HG02610 (cell line): Measurements from ENCODE around the gene GRID2.
"Not testable (repeated sequence)": the region's sequence is repeated elsewhere in the genome, so short reads cannot be mapped to it uniquely, and the experiment has no call there.

Source experiments
- ATAC-seq: cut with Tn5 transposase; IDR thresholded peaks from one replicate; pipeline ENCODE4 v1.9.1; 2021; ENCODE audit warnings: mild to moderate bottlenecking, moderate library complexity; ENCODE audit not compliant: unreplicated experiment

Gene GRID2

GRCh38 chr4:93646233-93646930, 1342.6 kb downstream of the GRID2 start:
- no peak for ATAC-seq

- ATAC-seq = no peak
These were observed 1344.5 kb downstream of the GRID2 start for GRCh38 chr4:93648258-93648657.

- no peak for ATAC-seq
These were observed 1346.1 kb downstream of the GRID2 start for GRCh38 chr4:93649828-93650227.

- no peak for ATAC-seq
These were observed 1350.4 kb downstream of the GRID2 start for GRCh38 chr4:93654211-93654610.

- peak; percentile 98 for ATAC-seq
These were observed 1353.8 kb downstream of the GRID2 start for GRCh38 chr4:93657527-93657926.

GRCh38 chr4:93658443-93658842, 1354.7 kb downstream of the GRID2 start:
- ATAC-seq = no peak

GRCh38 chr4:93659629-93660028, 1355.9 kb downstream of the GRID2 start:
- ATAC-seq = no peak

- ATAC-seq = no peak
These were observed 1356.3 kb downstream of the GRID2 start for GRCh38 chr4:93660036-93660435.

GRCh38 chr4:93670434-93670833, 1366.7 kb downstream of the GRID2 start:
- no peak for ATAC-seq

- ATAC-seq = peak; percentile 45
These were observed 1367.3 kb downstream of the GRID2 start for GRCh38 chr4:93671093-93671492.

- not testable (repeated sequence) for ATAC-seq
These were observed 1373.2 kb downstream of the GRID2 start for GRCh38 chr4:93676937-93677336.

- ATAC-seq = no peak
These were observed 1380.8 kb downstream of the GRID2 start for GRCh38 chr4:93684571-93684970.

GRCh38 chr4:93687304-93687703, 1383.5 kb downstream of the GRID2 start:
- no peak for ATAC-seq

- no peak for ATAC-seq
These were observed 1385.2 kb downstream of the GRID2 start for GRCh38 chr4:93688978-93689377.

- no peak for ATAC-seq
These were observed 1389.4 kb downstream of the GRID2 start for GRCh38 chr4:93693141-93693540.

GRCh38 chr4:93698686-93699085, 1394.9 kb downstream of the GRID2 start:
- ATAC-seq = no peak

- no peak for ATAC-seq
These were observed 1396.8 kb downstream of the GRID2 start for GRCh38 chr4:93700571-93700970.

GRCh38 chr4:93710101-93710846, 1406.5 kb downstream of the GRID2 start:
- peak; percentile 78 for ATAC-seq

- ATAC-seq = peak; percentile 5
These were observed 1407.2 kb downstream of the GRID2 start for GRCh38 chr4:93710847-93711430.

GRCh38 chr4:93718233-93718632, 1414.5 kb downstream of the GRID2 start:
- no peak for ATAC-seq

- ATAC-seq = no peak
These were observed 1415.8 kb downstream of the GRID2 start for GRCh38 chr4:93719552-93719951.

- no peak for ATAC-seq
These were observed 1418.7 kb downstream of the GRID2 start for GRCh38 chr4:93722446-93722845.
